ENCODE measurements around the gene TMEM9. TPM values are rescaled to one million over a fixed set of nuclear protein-coding genes. Genes with fewer than 3 reads are reported as not detected.

Gene TMEM9
- total RNA-seq, 1 donor from 2014 or later, result 63.9 TPM

DNA sequence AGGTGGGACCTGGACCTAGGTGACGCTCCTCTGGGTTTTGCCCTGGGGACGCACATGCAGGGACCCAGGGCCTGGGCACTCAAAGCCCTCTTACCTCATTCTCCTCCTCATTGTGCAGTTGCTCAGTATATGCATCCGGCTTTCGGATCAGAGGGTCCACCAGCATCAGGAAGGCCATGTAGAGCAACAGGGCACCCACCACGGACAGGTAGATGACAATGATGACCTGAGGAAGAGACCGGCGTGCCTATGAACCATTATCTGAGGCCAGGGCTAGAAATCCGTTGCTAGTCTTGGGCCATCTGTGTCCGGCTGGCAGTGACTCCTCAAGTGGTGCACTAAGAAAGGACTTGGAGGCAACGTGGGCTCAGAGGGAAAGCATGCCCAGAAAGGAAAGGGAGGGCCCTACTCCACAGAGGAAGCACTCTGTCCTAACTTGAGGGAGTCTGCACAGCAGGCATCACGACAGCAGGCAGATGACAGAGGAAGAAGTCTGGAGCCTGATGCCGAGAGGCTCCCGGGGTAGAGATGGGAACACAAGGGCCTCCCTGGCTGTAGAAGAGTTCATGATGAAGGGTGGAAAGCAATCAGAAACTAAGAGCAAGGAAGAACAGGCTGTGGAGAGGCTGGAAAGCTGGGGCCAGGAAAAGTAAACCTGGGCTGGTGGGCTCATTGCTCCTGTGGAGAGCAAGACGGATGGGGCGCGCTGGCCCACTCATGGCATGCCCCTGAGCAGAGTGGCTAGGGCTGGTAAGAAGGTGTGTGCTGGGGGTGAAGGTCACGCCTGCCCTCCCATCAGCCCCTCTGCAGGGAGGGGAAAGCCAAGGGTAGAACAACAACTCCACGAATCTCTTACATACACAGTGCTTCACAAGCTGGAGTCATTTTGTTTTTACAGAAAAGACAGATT, 10.3 kb downstream of the TMEM9 start:
- TF ChIP-seq, protein P1, sequence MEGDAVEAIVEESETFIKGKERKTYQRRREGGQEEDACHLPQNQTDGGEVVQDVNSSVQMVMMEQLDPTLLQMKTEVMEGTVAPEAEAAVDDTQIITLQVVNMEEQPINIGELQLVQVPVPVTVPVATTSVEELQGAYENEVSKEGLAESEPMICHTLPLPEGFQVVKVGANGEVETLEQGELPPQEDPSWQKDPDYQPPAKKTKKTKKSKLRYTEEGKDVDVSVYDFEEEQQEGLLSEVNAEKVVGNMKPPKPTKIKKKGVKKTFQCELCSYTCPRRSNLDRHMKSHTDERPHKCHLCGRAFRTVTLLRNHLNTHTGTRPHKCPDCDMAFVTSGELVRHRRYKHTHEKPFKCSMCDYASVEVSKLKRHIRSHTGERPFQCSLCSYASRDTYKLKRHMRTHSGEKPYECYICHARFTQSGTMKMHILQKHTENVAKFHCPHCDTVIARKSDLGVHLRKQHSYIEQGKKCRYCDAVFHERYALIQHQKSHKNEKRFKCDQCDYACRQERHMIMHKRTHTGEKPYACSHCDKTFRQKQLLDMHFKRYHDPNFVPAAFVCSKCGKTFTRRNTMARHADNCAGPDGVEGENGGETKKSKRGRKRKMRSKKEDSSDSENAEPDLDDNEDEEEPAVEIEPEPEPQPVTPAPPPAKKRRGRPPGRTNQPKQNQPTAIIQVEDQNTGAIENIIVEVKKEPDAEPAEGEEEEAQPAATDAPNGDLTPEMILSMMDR (IDR thresholded peaks at IDR 0.05), result no peak
- H3K4me1 Mint-ChIP-seq (ENCODE audit: unreplicated experiment), result no peaks in the 10 kb centered on the region
- no peak for DNase-seq (ENCODE audit: extremely low spot score, unreplicated experiment)
- no peak overlapping the region for H3K27ac Mint-ChIP-seq (ENCODE audit: unreplicated experiment)
- no peaks in the 10 kb centered on the region for H3K9me3 Mint-ChIP-seq (ENCODE audit: unreplicated experiment)
- H3K4me3 Mint-ChIP-seq (ENCODE audit: unreplicated experiment), result no peak overlapping the region
- H3K27me3 Mint-ChIP-seq (ENCODE audit: unreplicated experiment), result no peaks in the 10 kb centered on the region
- peaks cover 64% of the 10 kb centered on the region for H3K36me3 Mint-ChIP-seq (ENCODE audit: unreplicated experiment)

DNA sequence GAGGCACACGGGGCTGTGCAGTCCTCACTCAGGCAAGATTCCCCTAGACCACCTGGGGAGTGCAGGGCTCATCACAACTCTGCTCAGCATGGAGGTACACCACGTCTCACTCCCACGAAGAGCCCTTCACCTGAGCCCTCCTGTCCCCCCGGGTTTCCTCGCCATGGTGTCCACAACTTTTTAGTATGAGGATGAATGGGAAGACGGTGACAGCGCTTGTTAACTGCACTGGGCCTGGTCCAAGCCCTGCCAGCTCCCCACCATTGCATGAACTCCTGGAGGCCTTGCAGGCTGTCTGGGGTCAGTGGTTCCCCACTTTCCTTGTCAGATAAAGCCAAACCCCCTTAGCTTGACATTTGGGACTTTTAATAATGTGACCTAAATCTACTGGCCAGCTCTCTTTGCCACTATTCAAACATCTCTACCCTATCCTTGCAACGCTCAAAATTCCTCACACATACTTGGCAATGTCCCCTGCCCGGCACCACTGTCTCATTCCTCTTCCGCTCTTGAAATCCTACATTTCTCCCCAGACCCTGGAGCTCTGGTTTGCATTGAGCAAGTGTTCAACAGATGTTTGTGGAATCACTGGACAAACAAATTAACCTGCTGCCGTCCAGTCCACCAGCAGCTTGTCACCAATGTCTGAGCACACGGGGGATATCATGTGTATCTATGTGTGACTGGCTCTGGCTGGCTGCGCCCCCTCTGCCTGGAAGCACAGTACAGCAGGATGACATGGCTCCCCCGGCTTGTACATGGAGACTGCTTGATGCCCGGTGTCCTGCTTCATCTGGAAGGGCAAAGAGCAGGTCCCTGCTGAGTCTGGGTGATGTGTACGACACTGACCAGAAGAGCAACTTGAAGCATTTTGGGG, 11.2 kb downstream of the TMEM9 start:
- Mint-ChIP-seq H3K36me3 (ENCODE audit: unreplicated experiment) (peaks cover 61% of the 10 kb centered on the region), H3K27me3 (ENCODE audit: unreplicated experiment) (no peaks in the 10 kb centered on the region), H3K4me3 (ENCODE audit: unreplicated experiment) (no peak overlapping the region), H3K27ac (ENCODE audit: unreplicated experiment) (no peak overlapping the region), H3K4me1 (ENCODE audit: unreplicated experiment) (peaks cover 5% of the 10 kb centered on the region), H3K9me3 (ENCODE audit: unreplicated experiment) (no peaks in the 10 kb centered on the region)
- TF ChIP-seq, protein P1 (IDR thresholded peaks at IDR 0.05), result no peak
- DNase-seq (ENCODE audit: extremely low spot score, unreplicated experiment), result no peak

DNA sequence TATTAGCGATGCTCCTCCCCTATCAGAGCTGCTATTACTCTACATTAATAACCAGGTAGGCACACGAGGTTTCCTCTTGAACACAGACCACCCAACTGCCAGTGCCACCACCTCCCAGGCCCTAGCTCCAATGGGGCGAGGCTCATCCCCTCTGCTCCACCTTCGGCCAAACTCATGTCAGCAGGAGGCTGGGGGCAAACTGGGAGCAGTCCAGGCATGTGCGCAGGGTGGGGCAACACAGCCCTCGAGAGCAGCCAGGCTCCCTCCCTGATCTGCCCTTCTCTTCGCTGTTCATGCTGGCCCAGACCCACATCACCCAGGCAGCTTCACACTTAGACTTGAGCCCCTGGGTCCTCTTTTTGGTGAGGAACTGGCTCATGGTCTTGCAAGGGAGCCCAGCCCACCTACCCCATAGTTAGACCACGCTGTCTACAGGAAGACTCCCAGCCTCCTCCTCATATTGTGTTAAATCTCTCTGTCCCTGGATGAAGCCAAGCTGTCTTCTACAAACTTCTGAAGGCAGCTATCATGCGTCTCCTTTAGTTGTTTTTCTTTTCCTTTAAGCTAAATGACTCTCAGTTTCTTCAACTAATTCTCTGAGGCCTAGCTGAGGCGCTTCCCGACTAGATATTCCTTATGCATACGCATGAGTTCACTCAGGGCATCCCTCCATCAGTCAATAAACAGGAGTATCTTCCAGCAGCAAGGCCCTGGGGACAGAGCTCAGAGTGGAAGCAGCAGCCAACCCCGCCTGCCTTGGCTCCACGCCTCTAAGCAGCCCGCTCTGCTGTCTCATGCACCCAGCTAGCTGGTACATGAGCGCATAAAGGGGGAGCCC, 12.0 kb downstream of the TMEM9 start:
- no peaks in the 10 kb centered on the region for H3K27me3 Mint-ChIP-seq (ENCODE audit: unreplicated experiment)
- no peak overlapping the region for H3K4me3 Mint-ChIP-seq (ENCODE audit: unreplicated experiment)
- no peak overlapping the region for H3K27ac Mint-ChIP-seq (ENCODE audit: unreplicated experiment)
- no peaks in the 10 kb centered on the region for H3K9me3 Mint-ChIP-seq (ENCODE audit: unreplicated experiment)
- TF ChIP-seq, protein P1 (IDR thresholded peaks at IDR 0.05), result no peak
- no peak for DNase-seq (ENCODE audit: extremely low spot score, unreplicated experiment)
- peaks cover 56% of the 10 kb centered on the region for H3K36me3 Mint-ChIP-seq (ENCODE audit: unreplicated experiment)
- peaks cover 14% of the 10 kb centered on the region for H3K4me1 Mint-ChIP-seq (ENCODE audit: unreplicated experiment)

DNA sequence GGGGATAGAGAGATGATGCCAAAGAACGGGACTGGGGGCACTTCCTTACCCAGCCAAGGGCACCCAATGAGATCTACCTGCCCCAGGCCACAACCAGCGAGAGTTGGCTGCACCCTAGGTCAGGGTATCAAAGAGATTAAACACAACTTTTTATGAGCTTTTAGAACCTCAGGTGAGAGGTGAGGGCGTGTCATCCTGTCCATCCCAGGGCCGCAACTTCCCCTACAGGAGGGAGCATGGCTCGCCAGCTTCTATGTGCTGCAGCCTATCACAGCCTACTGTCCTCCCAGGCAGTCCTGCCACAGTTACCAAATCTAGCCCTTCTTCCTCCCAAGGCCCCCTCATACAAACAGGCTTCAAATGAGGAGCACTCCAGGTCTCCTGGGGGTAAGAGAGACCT, 12.9 kb downstream of the TMEM9 start:
- Mint-ChIP-seq H3K9me3 (ENCODE audit: unreplicated experiment) (no peaks in the 10 kb centered on the region), H3K27me3 (ENCODE audit: unreplicated experiment) (no peaks in the 10 kb centered on the region), H3K36me3 (ENCODE audit: unreplicated experiment) (peaks cover 50% of the 10 kb centered on the region), H3K27ac (ENCODE audit: unreplicated experiment) (no peak overlapping the region), H3K4me1 (ENCODE audit: unreplicated experiment) (peaks cover 16% of the 10 kb centered on the region), H3K4me3 (ENCODE audit: unreplicated experiment) (no peak overlapping the region)
- DNase-seq (ENCODE audit: extremely low spot score, unreplicated experiment), result no peak
- TF ChIP-seq, protein P1 (IDR thresholded peaks at IDR 0.05), result no peak
